ENCODE measurements around the gene EPS15.
"Not testable (repeated sequence)": the region's sequence is repeated elsewhere in the genome, so short reads cannot be mapped to it uniquely, and the experiment has no call there.

The EPS15 gene

GRCh38 chr1:51344276-51344601 lies 174.8 kb downstream of the EPS15 start:
- in situ Hi-C loops (cut with HindIII; ENCODE audit: low sequenced_read_pairs): no loop called here

GRCh38 chr1:51343624-51344023 lies 175.4 kb downstream of the EPS15 start:
- in situ Hi-C loops (cut with HindIII; ENCODE audit: low sequenced_read_pairs): no loop called here

- in situ Hi-C loops (cut with HindIII; ENCODE audit: low sequenced_read_pairs): no loop called here
These were observed 176.4 kb downstream of the EPS15 start for GRCh38 chr1:51342591-51343206.

GRCh38 chr1:51341876-51342496 lies 177.1 kb downstream of the EPS15 start:
- in situ Hi-C loops (cut with HindIII; ENCODE audit: low sequenced_read_pairs): no loop called here

GRCh38 chr1:51340380-51340779 lies 178.7 kb downstream of the EPS15 start:
- in situ Hi-C loops (cut with HindIII; ENCODE audit: low sequenced_read_pairs): no loop called here

GRCh38 chr1:51336711-51337110 lies 182.4 kb downstream of the EPS15 start:
- in situ Hi-C loops (cut with HindIII; ENCODE audit: low sequenced_read_pairs): no loop called here

GRCh38 chr1:51336004-51336403 lies 183.1 kb downstream of the EPS15 start:
- in situ Hi-C loops (cut with HindIII; ENCODE audit: low sequenced_read_pairs): no loop called here

GRCh38 chr1:51331206-51332100 lies 187.6 kb downstream of the EPS15 start:
- in situ Hi-C loops (cut with HindIII; ENCODE audit: low sequenced_read_pairs): no loop called here

- in situ Hi-C loops (cut with HindIII; ENCODE audit: low sequenced_read_pairs): no loop called here
These were observed 188.5 kb downstream of the EPS15 start, which contains the start of gene TTC39A for GRCh38 chr1:51330331-51331201. TTC39A (minus strand) TSS chr1:51330562; CDS start chr1:51330477, 85 bp downstream.

- in situ Hi-C loops (cut with HindIII; ENCODE audit: low sequenced_read_pairs): no loop called here
These were observed 189.4 kb downstream of the EPS15 start for GRCh38 chr1:51329443-51330325.

- in situ Hi-C loops (cut with HindIII; ENCODE audit: low sequenced_read_pairs): no loop called here
These were observed 190.1 kb downstream of the EPS15 start for GRCh38 chr1:51328926-51329325.

- in situ Hi-C loops (cut with HindIII; ENCODE audit: low sequenced_read_pairs): no loop called here
These were observed 190.8 kb downstream of the EPS15 start for GRCh38 chr1:51328279-51328678.

- in situ Hi-C loops (cut with HindIII; ENCODE audit: low sequenced_read_pairs): no loop called here
These were observed 191.7 kb downstream of the EPS15 start for GRCh38 chr1:51327386-51327785.

- in situ Hi-C loops (cut with HindIII; ENCODE audit: low sequenced_read_pairs): no loop called here
These were observed 192.2 kb downstream of the EPS15 start for GRCh38 chr1:51326839-51327238.

- in situ Hi-C loops (cut with HindIII; ENCODE audit: low sequenced_read_pairs): no loop called here
These were observed 192.9 kb downstream of the EPS15 start for GRCh38 chr1:51325878-51326755.

- in situ Hi-C loops (cut with HindIII; ENCODE audit: low sequenced_read_pairs): no loop called here
These were observed 193.7 kb downstream of the EPS15 start for GRCh38 chr1:51325391-51325790.

GRCh38 chr1:51325011-51325385 lies 194.1 kb downstream of the EPS15 start:
- in situ Hi-C loops (cut with HindIII; ENCODE audit: low sequenced_read_pairs): not testable (repeated sequence)

GRCh38 chr1:51324251-51325010 lies 194.6 kb downstream of the EPS15 start:
- in situ Hi-C loops (cut with HindIII; ENCODE audit: low sequenced_read_pairs): no loop called here

All from endothelial cell of hepatic sinusoid (primary cell).